ENCODE data around the gene C6orf47. TPM values are rescaled to one million over a fixed set of nuclear protein-coding genes. Genes with fewer than 3 reads are reported as not detected.

C6orf47 gene
- total and polyA plus RNA-seq, 2 of the 8 experiments (the other 6 are each of a cell fraction or from before 2014, with no cell fraction given): 4.7 to 14.6 TPM

GRCh38 chr6:31640612-31641011, 20.0 kb downstream of the C6orf47 start:
- Histone ChIP-seq H3K23ac (ENCODE audit: insufficient read length) (no peak overlapping the region), H2BK120ac (replicated peaks; ENCODE audit: low read depth, low read length) (no peak overlapping the region), H3K18ac (ENCODE audit: extremely low read depth, low read length) (no peak overlapping the region), H2BK5ac (ENCODE audit: low read depth, low read length) (no peak overlapping the region), H2BK20ac (ENCODE audit: low read length) (no peak overlapping the region), H3K4me3 (ENCODE audit: extremely low read depth in 1 of 4, insufficient read depth in 2 of 4, low read depth in 3 of 4, low read length in 4 of 4) (no peak overlapping the region), H3K27me3 (replicated peaks in 1 of 4; ENCODE audit: control insufficient read depth in 3 of 4, extremely low read depth in 1 of 4, insufficient read depth in 3 of 4, low read length in 3 of 4) (no peaks in the 10 kb centered on the region), H2AK5ac (ENCODE audit: low read depth, low read length) (no peak overlapping the region), H3K23me2 (ENCODE audit: low read depth, low read length) (no peaks in the 10 kb centered on the region), H2BK15ac (ENCODE audit: low read length) (no peak overlapping the region), H4K8ac (ENCODE audit: extremely low read depth, insufficient read depth, low read length) (no peak overlapping the region), H3K4me1 (replicated peaks in 1 of 4; ENCODE audit: control insufficient read depth in 3 of 4, insufficient read depth in 4 of 4, low read length in 3 of 4) (no peaks in the 10 kb centered on the region), H3K4ac (replicated peaks; ENCODE audit: insufficient read length, low read depth, low read length) (no peak overlapping the region), H2AFZ (ENCODE audit: low read length) (no peak overlapping the region), H3K27ac (ENCODE audit: low read depth, low read length) (no peak overlapping the region), H4K20me1 (replicated peaks in 1 of 2; ENCODE audit: control insufficient read depth in 1 of 2, insufficient read depth in 2 of 2, low read length in 2 of 2) (peaks cover 7 to 12% of the 10 kb centered on the region in 2 experiments), H3K79me2 (ENCODE audit: control insufficient read depth in 1 of 2, insufficient read depth in 2 of 2, low read length in 2 of 2) (no peaks in the 10 kb centered on the region), H3K36me3 (ENCODE audit: control insufficient read depth in 2 of 4, insufficient read depth in 4 of 4, low read length in 3 of 4) (peaks cover 56 to 93% (median 77%) of the 10 kb centered on the region in 4 experiments), H3K9ac (replicated peaks in 1 of 4; ENCODE audit: extremely low read depth in 1 of 4, low read depth in 3 of 4, low read length in 3 of 4) (no peak overlapping the region), H3K79me1 (ENCODE audit: low read depth, low read length) (no peaks in the 10 kb centered on the region; the same call in none of the 2 replicates), H3K9me3 (ENCODE audit: insufficient read depth in 2 of 2, low read depth in 1 of 2, low read length in 1 of 2) (no peaks in the 10 kb centered on the region), H4K5ac (ENCODE audit: insufficient read length, low read depth, low read length) (no peak overlapping the region), H2BK12ac (ENCODE audit: low read depth, low read length) (no peak overlapping the region), H3K56ac (replicated peaks; ENCODE audit: insufficient read length, low read depth, low read length) (no peak overlapping the region), H3K14ac (ENCODE audit: insufficient read length) (no peak overlapping the region), H3K4me2 (ENCODE audit: insufficient read depth in 1 of 2, low read depth in 2 of 2, low read length in 2 of 2) (no peak overlapping the region), H4K91ac (replicated peaks; ENCODE audit: insufficient read length, low read length) (no peak overlapping the region)
- no peak for TF ChIP-seq TBP (IDR thresholded peaks at IDR 0.05; ENCODE audit: low read depth, low read length)
- TF ChIP-seq JUN (IDR thresholded peaks at IDR 0.05; ENCODE audit: low read depth, low read length): no peak
- no peak for TF ChIP-seq PHF8 (conservative IDR thresholded peaks at IDR 0.05; ENCODE audit: low read depth, low read length)
- TF ChIP-seq POLR2A (IDR thresholded peaks at IDR 0.05; ENCODE audit: control extremely low read depth in 1 of 2, low read depth in 2 of 2, low read length in 2 of 2): no peak
- no peak for TF ChIP-seq POU5F1 (IDR thresholded peaks at IDR 0.05; ENCODE audit: low read depth, low read length)
- TF ChIP-seq NANOG (IDR thresholded peaks at IDR 0.05; ENCODE audit: insufficient read depth, low read depth, low read length, poor library complexity, severe bottlenecking): no peak
- TF ChIP-seq BCL11A (IDR thresholded peaks at IDR 0.05; ENCODE audit: low read depth in 2 of 2, low read length in 2 of 2): no peak
- no peak for TF ChIP-seq SIX5 (IDR thresholded peaks at IDR 0.05; ENCODE audit: low read depth, low read length)
- no peak for TF ChIP-seq CBX5 (IDR thresholded peaks at IDR 0.05; ENCODE audit: low read depth, low read length)
- TF ChIP-seq EP300 (IDR thresholded peaks at IDR 0.05; ENCODE audit: borderline replicate concordance in 1 of 2, low read depth in 2 of 2, low read length in 2 of 2): no peak
- no peak for FAIRE-seq
- POLR2A ChIA-PET (ENCODE audit: partially characterized antibody): interaction anchor here (1.0 to 34.9 kb wide), 10 partner anchors 15 to 165 kb away, joined by 3 to 883 read pairs (median 6); partner anchors contain the start of genes ABHD16A, APOM, BAG6 and C6orf47
- 94% methylated on average over 6 of the region's 6 CpGs; no CpG with 5 or more reads in 1 of the 2 experiments for WGBS, 2 experiments (ENCODE audit: extremely low coverage in 1 of 2, insufficient coverage in 1 of 2, insufficient read length in 1 of 2, insufficient replicate concordance in 2 of 2, low coverage in 1 of 2, low lambda C conversion rate in 2 of 2, missing lambda C conversion rate in 1 of 2)
- DNase-seq (ENCODE audit: low read depth in 1 of 2, low spot score in 2 of 2): no peak
- CTCF ChIA-PET (ENCODE audit: partially characterized antibody): interaction anchor here (0.8 to 1.3 kb wide), 3 partner anchors 9 to 24 kb away, joined by 3 to 5 read pairs (median 4); partner anchors contain the start of gene GPANK1
